SKM-1 treated with dmso at 0.1 percent for 144 hours (cell line): ENCODE results near the gene PRKAG1.
"Not testable (repeated sequence)": the region's sequence is repeated elsewhere in the genome, so short reads cannot be mapped to it uniquely, and the experiment has no call there.

Source experiments
- DNase-seq: peaks from one replicate; lab custom pipeline; 2025; ENCODE audit not compliant: unreplicated experiment; lab: John Stamatoyannopoulos, UW

Gene PRKAG1

DNA sequence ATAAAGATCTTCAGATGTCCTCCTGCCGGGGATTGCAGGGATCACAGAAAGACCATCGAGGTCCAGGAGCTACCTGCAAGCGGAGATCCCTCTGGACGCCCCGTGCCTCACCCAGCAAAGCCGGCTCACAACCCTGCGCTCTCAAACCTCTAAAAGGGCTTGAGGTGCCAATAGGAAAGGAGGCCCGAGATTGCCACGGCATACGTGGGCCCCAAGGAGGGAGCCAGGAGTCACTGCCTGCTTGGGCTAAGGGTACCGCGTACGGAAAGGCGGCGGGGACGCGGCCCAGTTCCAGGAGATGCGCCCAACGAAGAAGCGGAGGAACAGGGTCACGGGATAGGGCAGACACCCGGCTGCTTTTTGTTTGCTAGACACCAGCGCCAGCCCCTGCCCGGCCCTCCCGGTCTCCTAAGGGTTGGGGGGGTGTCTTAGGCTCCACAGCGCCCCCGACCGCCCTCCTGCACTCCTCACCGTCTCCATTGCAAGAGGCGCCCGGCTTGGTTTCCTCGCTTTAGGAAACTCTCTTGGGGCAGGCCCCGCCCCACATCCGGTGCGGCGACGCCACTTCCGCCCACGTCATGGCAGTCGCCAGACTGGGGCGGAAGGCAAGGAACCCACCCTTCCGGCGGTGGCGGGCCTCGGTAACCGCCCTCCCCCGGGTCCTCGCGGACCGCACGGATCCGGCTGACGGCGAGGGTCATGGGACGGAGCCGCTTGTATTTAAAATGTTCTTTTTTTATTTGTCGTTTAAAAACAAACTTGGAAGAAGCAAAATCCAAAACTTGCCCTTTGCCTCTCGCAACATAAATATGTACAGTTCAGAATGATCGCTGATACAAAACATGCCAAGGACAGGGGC lies at the start of gene PRKAG1:
TSS of gene PRKAG1 (minus strand) at position 516 of the 859 bp plus-strand sequence. CDS start at position 480, 36 bp downstream.
- peak; percentile 72 for DNase-seq

GRCh38 chr12:49066120-49066519 lies 47.5 kb upstream of the PRKAG1 start:
- no peak for DNase-seq

DNA sequence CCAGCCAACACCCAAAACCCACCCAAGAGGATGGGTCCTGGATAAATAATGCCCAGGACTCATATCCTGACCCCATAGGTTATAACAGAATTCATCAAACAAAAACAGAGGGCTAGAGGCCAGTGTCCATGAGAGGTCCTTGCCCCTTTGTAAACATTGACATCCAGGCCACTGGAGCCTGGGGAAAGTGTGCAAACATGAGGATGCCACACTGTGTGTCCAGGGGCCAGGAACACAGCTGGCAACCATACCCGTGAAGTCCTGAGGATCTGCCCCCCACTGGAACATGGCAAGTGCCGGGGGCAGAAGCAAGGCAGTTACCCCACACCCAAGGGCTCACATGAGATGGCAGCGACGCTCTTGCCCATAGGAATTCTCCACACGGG lies 46.2 kb upstream of the PRKAG1 start:
- no peak for DNase-seq

GRCh38 chr12:49061916-49062315 lies 43.3 kb upstream of the PRKAG1 start:
- DNase-seq: not testable (repeated sequence)

DNA sequence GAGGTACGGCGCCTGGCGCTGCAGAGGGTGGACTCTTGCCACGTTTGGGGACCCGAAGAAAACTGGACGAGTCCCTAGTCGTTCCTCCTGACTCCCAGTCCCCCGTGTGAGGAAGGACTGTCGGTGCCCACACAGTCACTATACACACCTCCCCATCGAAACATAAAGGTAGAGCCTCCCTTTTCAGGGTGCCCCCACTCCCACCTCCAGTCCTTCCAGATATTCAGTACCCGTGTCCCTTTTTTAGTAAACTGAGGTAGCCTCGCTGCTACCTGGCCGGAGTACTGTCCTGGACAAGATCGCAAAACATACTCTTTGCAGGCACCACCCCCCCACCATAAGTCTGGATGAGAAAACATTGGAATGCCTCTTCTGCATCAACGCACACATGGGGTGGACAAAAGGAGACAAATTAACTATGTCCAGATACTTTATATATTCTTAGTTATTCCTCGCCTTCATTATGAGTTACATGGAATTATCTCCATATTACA lies 42.6 kb upstream of the PRKAG1 start:
- no peak for DNase-seq

DNA sequence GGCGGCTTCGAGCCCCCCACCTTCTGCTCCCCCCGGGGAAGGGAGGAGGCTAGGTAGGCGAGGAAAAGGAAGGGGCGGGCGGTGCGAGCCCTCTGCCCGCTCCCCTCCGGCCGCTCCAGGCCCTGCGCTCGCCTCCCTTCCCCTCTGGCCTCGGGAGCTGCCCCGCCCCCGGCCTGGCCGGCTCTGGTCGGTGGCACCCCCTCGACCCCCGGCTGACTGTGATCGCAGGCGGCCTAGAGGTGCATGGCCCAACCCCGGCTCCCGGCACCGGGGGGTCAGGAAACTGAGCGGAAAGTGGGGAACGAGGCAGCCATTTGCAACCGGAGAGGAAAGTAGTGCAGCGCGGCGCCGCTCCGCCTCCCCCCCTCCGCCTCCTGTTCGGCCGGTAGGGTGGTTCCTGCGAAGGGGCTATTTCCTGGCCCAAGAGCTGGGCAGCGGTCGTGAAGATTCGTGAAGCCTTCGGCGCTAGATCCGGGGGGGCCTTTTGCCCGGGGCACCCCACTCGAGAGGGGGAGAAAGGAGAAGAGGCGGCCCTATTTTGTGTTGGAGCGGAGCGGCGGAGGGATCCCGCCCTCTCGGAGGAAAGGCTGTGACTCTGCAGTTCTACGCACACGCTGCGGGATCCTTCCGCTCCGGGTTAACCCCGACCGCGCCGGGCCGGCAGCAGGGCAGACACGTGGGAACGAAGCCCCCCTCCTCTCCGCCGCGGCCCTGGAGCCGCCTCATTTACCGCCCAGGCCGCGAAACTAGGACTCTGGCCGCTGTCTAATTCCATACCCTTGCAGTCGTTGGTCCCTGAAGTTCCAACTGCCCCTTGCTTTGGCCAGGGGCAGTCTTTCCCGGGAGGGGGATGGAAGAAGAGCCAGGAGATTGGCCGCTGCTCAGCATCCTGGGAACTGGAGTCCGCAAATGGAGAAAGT lies 41.9 kb upstream of the PRKAG1 start, which contains the start of gene KMT2D:
TSS of gene KMT2D (minus strand) at position 558 of the 920 bp plus-strand sequence. CDS start 5,470 bp downstream, outside the sequence.
- DNase-seq: peak; percentile 58

GRCh38 chr12:49059299-49060171 lies 41.0 kb upstream of the PRKAG1 start:
- DNase-seq: no peak

DNA sequence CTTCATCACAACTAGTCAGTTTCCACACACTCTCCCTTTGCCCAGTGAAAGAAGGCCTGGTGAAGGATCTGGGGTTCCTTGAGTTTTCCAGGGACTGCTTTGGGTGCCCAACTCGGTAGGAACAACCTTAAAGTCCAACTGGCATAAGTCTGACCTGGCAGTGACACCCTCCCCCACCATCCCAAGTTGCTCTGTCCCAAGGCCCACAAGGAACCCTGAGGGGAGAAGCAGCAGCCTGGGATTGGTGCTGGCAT lies 40.4 kb upstream of the PRKAG1 start:
- no peak for DNase-seq

DNA sequence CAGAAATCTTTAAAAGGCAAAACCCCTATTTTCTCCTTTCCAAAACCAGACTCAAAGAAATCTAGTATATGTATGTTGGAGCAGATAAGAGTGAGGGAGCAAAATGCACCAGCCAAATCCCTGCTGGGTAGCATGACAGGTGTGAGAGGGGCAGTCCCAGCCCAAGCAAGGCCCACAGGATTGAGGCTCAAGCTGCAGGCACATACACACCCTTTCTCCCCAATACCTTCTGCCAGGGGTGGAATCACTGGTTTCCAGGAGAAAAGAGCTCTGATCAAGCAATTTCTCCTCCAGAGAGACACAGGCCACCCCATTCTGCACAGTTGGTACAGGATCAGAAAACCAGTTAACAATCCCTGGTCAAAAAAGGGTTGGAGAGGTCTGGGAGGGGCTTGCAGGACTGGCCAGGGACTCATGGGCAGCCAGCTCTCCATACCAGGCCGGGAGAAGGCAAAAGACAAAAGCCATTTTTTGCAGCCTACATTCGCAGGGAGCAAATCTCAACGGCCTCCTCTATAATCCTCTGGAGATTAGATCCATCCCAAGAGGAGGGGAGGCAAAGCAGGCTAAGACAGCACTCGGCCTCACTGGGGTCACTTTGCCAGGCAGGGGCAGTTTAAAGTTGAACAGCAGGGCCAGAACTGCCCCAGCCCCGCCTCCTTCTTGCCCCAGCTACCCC lies 39.9 kb upstream of the PRKAG1 start:
- no peak for DNase-seq

- DNase-seq: no peak
Observed at GRCh38 chr12:49057888-49058287, 39.3 kb upstream of the PRKAG1 start.

DNA sequence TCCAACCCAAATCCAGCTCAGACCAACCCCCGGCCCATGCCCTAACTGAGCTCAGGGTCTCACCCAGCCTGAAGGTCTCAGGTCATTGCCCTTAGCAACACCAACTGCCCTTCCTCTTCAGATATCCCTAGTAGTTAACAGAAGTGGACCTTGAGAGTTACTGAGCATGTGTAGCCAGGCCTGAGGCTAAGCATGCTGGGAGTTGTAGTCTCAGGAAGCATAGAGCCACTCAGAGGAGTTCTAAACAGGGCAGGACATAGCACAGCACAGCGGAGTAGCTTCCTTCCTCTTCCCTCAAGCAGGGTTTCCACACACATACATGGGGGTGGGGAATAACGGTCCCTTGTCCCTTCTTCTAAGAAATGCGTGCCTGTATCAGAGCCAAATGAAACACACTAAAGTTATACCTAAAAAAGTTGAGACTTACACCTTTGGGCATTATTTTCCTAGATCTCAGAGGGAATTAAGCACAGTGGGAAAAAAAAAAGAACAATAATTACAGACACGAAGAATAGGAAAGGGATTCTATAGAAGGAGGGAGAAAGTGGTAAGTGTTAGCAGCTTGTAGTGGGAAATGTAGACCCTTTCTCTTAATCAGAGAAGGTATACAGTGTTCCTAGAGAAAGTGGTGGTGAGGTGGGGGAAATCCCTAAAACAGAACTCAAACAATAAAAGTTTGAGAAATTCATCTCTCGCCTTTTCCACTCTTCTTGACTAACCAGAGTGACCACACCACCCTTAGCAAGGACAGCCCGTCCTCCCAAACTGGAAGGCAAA lies 37.6 kb upstream of the PRKAG1 start:
- DNase-seq: peak; percentile 82

GRCh38 chr12:49055092-49055491 lies 36.5 kb upstream of the PRKAG1 start:
- DNase-seq: no peak

DNA sequence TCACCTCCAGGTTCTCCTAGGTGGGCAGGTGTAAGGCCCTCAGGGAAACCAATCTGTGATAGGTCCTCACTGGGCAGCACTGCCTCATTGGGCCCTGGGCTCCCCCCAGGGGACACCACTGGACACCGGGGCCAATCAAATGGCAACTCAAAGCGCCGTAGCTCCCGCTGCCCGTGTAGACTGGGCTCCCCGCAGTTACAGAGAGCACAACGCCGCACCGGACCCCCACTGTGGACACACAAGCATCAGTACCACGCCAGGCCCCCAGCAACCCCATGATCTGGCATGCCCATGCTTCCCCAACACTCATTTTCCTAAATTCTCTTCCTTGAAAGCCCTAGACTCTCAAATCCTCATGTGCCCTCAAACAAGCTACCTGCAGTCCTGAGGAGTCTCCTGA lies 35.9 kb upstream of the PRKAG1 start:
- DNase-seq: no peak

- no peak for DNase-seq
Observed at GRCh38 chr12:49054096-49054495, 35.5 kb upstream of the PRKAG1 start.

DNA sequence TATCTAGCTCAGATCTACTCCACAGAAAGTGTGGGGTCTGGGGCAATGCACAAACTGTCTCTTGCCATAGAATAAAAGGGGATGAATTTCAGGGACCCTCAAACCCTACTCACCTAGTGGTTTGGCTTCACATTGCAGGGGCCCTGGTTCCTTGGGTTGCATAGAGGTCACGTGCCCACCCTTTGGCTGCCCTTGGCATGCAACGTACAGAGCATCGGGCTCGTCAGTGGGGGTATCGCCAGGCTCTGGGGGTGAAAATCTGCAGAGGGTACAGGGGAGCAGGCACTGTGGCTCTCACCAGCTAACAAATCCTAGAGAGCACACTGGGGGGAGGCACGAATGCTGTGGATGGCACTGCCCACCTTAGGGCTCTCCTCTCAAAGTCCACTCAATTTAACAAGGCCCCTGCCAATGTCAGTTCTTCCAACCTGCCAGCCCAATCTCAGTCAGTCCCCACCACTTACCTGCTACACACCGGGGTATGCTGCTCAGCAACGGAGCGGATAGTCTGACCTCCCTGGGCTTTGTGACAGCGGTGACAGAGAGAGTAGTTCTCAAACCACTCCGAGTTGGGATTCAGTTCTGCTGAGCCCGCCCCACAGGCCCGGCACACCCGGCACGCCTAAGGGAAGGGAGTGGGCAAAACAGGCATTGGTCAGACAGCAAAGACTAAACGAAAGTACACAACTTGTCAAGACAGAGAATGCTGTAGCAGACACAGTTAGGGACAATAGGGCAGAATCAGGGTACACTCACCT lies 34.1 kb upstream of the PRKAG1 start:
- DNase-seq: no peak

GRCh38 chr12:49051777-49052438 lies 33.3 kb upstream of the PRKAG1 start:
- DNase-seq: no peak

DNA sequence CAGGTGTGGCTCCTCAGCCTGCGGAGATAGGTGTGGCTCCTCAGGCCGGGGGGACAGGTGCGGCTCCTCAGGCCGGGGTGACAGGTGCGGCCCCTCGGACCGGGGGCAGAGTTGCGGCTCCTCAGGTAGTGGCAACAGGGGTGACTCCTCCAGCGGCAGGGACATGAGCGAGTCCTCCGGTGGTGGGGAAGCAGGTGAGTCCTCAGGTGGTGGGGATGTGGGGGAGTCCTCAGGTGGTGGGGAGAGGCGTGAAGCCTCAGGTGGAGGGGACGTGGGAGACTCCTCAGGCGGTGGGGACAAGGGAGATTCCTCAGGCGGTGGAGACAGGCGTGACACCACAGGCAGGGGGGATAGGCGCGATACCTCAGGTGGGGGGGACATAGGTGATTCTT lies 32.8 kb upstream of the PRKAG1 start:
- no peak for DNase-seq
